Lung (tissue), 12 donors: Measurements from ENCODE around the gene RPS6KL1. TPM values are rescaled to one million over a fixed set of nuclear protein-coding genes. Genes with fewer than 3 reads are reported as not detected.
A peak's percentile ranks its signal among the peaks of the same experiment; 100 is the strongest.

ENCODE experiments used
- ATAC-seq: fragments of 200-7000 bp; cut with Tn5 transposase; one replicate; pipeline ENCODE4 v1.9.1; 2020; ENCODE audit warnings: moderate number of reproducible peaks; ENCODE audit not compliant: insufficient read depth, low FRiP score
- DNase-seq, 3 donors: peaks; one replicate each; pipeline ENCODE4 v3.0.0-alpha.2; 2013 to 2017
- H3K27ac ChIP-seq, 2 donors: one replicate each; pipeline ENCODE4 v1.5.1; 2013; ENCODE audit warnings: mild to moderate bottlenecking in 2 of 2, moderate library complexity in 2 of 2, control low read depth in 1 of 2, inconsistent platforms in 1 of 2, low read depth in 1 of 2, low read length in 1 of 2
- H3K27me3 ChIP-seq, 3 donors: one replicate each; pipeline ENCODE4 v1.5.1; 2013; ENCODE audit warnings: low read length in 2 of 3; ENCODE audit not compliant: control insufficient read depth in 3 of 3, insufficient read depth in 3 of 3
- H3K36me3 ChIP-seq, 4 donors: one replicate each; pipeline ENCODE4 v1.5.1; 2013; ENCODE audit warnings: low read length in 4 of 4, mild to moderate bottlenecking in 1 of 4, moderate library complexity in 1 of 4; ENCODE audit not compliant: control insufficient read depth in 4 of 4, insufficient read depth in 4 of 4
- H3K4me1 ChIP-seq, 5 donors: one replicate each; pipeline ENCODE4 v1.5.1; 2013; ENCODE audit warnings: low read length in 5 of 5, mild to moderate bottlenecking in 2 of 5, moderate library complexity in 1 of 5; ENCODE audit not compliant: control insufficient read depth in 5 of 5, insufficient read depth in 5 of 5
- H3K4me3 ChIP-seq: one replicate; pipeline ENCODE4 v1.5.1; 2013; ENCODE audit warnings: mild to moderate bottlenecking, control low read depth, moderate library complexity
- H3K9ac ChIP-seq, 2 donors: one replicate each; pipeline ENCODE4 v1.5.1; 2013; ENCODE audit warnings: low read length in 2 of 2, control low read depth in 1 of 2; ENCODE audit not compliant: insufficient read depth in 1 of 2
- H3K9me3 ChIP-seq, 4 donors: one replicate each; pipeline ENCODE4 v1.5.1; 2013; ENCODE audit warnings: low read length in 3 of 4, mild to moderate bottlenecking in 1 of 4, moderate library complexity in 1 of 4; ENCODE audit not compliant: control insufficient read depth in 4 of 4, insufficient read depth in 3 of 4
- WGBS, 2 donors: extraction: QIAGEN DNeasy Blood & Tissue Kit; methylation state at CpG; one replicate each; pipeline ENCODE4 v1.1.7; 2013; 5-methylcytosine and 5-hydroxymethylcytosine counted together
- polyA plus RNA-seq, 2 donors: library from polyadenylated mRNA; stranded (reverse); fragments of 200-250 nt; gene quantifications; one replicate each; pipeline ENCODE4 v1.2.1, GENCODE V29; 2013
- total RNA-seq, 2 donors: library from RNA; depleted of rRNA in 1 of 2; stranded (reverse); fragments of >200 nt in 1 of 2; gene quantifications; one replicate each; pipeline ENCODE4 v1.2.1, GENCODE V29; 2014 to 2021
- TF ChIP-seq, protein P1 (sequence below): IDR thresholded peaks from 2 replicates; pipeline ENCODE4 v1.5.1; 2012; ENCODE audit warnings: mild to moderate bottlenecking; ENCODE audit errors: control extremely low read depth, extremely low read depth
- donor health status: control.
- donor health status: control.
- donor health status: Bipolar disorder and iron deficiency.
- donor health status: healthy.
- donor health status: DM: yes; HTN: yes; CAD: no.

RPS6KL1 gene
- total and polyA plus RNA-seq, 4 donors: 2.2 to 13.0 (median 4.3) TPM

DNA sequence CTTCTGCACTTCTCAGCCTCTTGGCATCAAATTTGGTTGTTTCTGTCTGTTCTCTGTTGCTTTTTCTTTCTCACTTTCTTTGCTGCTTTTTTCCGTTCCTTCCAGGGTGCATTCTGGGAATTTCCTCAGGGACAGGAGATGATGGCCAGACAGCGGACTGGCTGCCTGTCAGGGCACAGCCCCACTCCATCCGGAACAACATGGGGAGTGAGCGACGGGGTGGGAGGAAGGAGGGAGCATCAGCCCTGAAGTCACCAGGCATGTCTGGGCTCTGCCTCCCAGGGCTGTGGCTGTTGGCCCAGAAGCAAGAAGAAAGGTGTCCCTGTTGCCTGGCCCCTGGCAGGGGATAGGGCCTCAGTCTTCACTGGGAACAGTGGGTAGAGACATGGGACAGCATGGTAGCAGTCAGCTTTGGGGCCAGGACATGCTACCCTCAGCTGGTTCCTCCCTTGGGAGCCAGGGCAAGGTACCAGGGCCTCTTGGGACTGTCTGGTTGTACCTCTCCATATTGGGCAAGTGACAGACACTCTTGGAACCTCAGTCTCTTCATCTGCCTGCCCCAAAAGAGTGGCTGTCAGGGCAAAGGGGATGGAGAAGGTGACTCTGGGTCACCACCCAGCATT is 23.7 kb upstream of the RPS6KL1 start:
- Histone ChIP-seq H3K4me3 (no peak overlapping the region), H3K27ac (no peak overlapping the region), H3K9me3 (no peaks in the 10 kb centered on the region), H3K4me1 (peaks cover 0 to 33% (median 11%) of the 10 kb centered on the region in 5 donors), H3K27me3 (no peaks in the 10 kb centered on the region), H3K36me3 (peaks cover 0 to 15% (median 7%) of the 10 kb centered on the region in 4 donors), H3K9ac (no peak overlapping the region)
- TF ChIP-seq, protein P1, sequence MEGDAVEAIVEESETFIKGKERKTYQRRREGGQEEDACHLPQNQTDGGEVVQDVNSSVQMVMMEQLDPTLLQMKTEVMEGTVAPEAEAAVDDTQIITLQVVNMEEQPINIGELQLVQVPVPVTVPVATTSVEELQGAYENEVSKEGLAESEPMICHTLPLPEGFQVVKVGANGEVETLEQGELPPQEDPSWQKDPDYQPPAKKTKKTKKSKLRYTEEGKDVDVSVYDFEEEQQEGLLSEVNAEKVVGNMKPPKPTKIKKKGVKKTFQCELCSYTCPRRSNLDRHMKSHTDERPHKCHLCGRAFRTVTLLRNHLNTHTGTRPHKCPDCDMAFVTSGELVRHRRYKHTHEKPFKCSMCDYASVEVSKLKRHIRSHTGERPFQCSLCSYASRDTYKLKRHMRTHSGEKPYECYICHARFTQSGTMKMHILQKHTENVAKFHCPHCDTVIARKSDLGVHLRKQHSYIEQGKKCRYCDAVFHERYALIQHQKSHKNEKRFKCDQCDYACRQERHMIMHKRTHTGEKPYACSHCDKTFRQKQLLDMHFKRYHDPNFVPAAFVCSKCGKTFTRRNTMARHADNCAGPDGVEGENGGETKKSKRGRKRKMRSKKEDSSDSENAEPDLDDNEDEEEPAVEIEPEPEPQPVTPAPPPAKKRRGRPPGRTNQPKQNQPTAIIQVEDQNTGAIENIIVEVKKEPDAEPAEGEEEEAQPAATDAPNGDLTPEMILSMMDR: no peak
- no peak for DNase-seq
- 34 to 39% methylated on average over 5 of the region's 5 CpGs for WGBS, 2 donors
- no peak for ATAC-seq

DNA sequence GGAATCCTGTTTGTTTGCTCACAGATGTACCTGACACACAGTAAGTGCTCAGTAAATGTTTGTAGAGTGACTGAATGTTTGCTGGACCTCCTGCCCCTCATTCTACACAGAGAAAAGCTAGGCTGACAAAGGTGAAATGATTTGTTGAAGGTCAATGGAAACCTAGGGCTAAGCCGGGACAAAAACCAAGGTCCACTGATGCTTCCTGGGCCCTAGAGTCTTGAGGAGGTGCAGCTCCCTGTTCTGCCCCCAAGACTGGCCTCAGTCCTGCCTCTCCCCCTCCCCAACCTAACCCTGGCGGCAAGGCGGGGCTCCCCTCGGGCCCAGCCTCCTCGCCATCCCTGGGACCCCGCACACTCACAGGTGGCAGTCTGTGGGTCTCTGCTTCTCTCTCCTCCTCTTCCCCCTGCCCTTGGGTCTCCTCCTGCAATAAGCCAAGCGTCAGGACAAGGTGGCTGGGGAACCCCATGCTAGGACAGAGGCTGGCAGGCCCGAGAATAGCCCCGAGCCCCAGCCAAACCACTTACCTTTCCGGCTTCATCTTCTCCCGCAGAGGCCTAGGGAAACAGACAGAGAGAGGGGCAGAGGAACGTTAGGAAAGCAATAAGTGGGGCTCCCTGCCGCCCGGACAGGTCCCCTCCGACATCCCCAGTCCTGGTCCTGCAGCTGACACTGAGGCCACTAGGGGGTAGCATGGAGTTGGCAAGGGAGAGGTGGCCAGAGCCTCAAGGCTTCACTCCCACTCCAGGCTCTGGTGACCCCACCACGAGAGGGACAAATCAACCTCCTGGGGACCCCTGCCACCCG is 23.0 kb upstream of the RPS6KL1 start:
- Histone ChIP-seq H3K27ac (no peak overlapping the region), H3K27me3 (no peaks in the 10 kb centered on the region), H3K4me1 (peaks cover 3 to 33% (median 17%) of the 10 kb centered on the region in 5 donors), H3K9ac (no peak overlapping the region), H3K9me3 (no peaks in the 10 kb centered on the region), H3K36me3 (peaks cover 0 to 15% (median 7%) of the 10 kb centered on the region in 4 donors), H3K4me3 (no peak overlapping the region)
- TF ChIP-seq, protein P1: peak; percentile 87
- ATAC-seq (peak; percentile 70), DNase-seq (peak; percentile 81 to 83 (median 83))
- 39 to 42% methylated on average over 16 to 17 of the region's 17 CpGs for WGBS, 2 donors

DNA sequence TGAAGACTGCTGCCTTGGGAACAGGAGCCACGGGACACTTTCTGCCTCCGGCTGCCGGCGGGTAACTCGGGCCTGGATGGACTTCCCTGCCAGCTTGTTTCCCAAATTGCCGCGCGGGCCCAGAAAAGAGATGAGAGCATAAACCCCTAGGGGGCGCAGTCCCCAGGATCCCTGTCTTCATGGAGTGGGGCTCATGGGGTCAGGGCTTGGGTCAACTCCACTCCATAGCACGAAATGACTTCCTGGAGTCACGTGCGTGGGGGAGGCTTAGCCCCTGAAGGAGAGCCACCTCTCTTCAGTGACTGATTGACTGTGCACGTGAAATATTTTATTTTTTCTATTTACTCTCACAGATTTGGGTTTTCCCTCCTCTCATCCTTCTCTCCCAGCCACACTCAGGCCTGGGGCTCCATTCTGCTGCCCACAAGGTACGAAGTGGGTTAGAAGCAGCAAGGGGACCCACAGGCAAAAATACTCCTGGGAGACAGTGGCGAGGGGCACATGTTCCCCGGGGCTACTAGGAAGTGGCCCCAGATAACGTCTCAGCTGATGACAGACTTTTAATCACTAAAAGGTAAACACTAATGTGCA is 22.3 kb upstream of the RPS6KL1 start:
- H3K9me3 ChIP-seq: no peaks in the 10 kb centered on the region
- no peaks in the 10 kb centered on the region for H3K27me3 ChIP-seq
- no peak overlapping the region for H3K27ac ChIP-seq
- WGBS, 2 donors: 65 to 73% methylated on average over 17 of the region's 17 CpGs
- H3K9ac ChIP-seq: no peak overlapping the region
- ATAC-seq (no peak), DNase-seq (peak in 1 of 3 donors; percentile 36)
- peaks cover 0 to 15% (median 7%) of the 10 kb centered on the region in 4 donors for H3K36me3 ChIP-seq
- peaks cover under 1 to 31% (median 15%) of the 10 kb centered on the region in 5 donors for H3K4me1 ChIP-seq
- H3K4me3 ChIP-seq: no peak overlapping the region
- TF ChIP-seq, protein P1: no peak
